ENCODE measurements around the gene GPR149.

GPR149 gene

GRCh38 chr3:154304116-154304786, 125.7 kb downstream of the GPR149 start:
- ChIA-PET POLR2A (ENCODE audit: low non-redundant PET) (no interaction called here), CTCF (interaction anchor here (1.0 kb wide), 1 partner anchor 10 kb away, joined by 4 read pairs; no protein-coding TSS in a partner anchor)
- H3K27ac ChIP-seq: no peak overlapping the region
- no peak for DNase-seq (ENCODE audit: low spot score)
- TF ChIP-seq, protein P1, sequence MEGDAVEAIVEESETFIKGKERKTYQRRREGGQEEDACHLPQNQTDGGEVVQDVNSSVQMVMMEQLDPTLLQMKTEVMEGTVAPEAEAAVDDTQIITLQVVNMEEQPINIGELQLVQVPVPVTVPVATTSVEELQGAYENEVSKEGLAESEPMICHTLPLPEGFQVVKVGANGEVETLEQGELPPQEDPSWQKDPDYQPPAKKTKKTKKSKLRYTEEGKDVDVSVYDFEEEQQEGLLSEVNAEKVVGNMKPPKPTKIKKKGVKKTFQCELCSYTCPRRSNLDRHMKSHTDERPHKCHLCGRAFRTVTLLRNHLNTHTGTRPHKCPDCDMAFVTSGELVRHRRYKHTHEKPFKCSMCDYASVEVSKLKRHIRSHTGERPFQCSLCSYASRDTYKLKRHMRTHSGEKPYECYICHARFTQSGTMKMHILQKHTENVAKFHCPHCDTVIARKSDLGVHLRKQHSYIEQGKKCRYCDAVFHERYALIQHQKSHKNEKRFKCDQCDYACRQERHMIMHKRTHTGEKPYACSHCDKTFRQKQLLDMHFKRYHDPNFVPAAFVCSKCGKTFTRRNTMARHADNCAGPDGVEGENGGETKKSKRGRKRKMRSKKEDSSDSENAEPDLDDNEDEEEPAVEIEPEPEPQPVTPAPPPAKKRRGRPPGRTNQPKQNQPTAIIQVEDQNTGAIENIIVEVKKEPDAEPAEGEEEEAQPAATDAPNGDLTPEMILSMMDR (conservative IDR thresholded peaks at IDR 0.05; ENCODE audit: low read depth): no peak

- H3K27ac ChIP-seq: no peak overlapping the region
- TF ChIP-seq, protein P1 (conservative IDR thresholded peaks at IDR 0.05; ENCODE audit: low read depth): no peak
- POLR2A ChIA-PET (ENCODE audit: low non-redundant PET): no interaction called here
- CTCF ChIA-PET: interaction anchor here (0.6 kb wide), 1 partner anchor 16 kb away, joined by 3 read pairs; no protein-coding TSS in a partner anchor
- DNase-seq (ENCODE audit: low spot score): no peak
Observed at GRCh38 chr3:154301561-154301960, 128.4 kb downstream of the GPR149 start.

DNA sequence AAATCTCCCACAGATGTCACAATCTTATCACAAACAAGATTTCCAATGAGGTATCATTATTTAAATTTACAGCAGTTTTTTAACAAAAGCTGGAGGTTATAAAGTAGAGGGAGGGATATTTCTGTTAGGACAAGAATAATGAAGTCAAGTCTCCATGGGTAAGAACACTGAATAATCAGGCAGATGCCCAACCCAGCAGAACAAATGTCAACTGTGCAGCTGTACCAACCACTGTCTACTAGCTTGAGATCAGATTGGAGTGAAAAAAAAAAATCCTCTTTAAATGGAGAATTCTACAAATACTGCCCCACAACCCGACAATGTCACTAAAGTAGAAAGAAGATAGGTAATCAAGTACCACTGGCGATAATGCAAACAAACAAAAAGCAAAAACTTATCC, 136.0 kb downstream of the GPR149 start:
- POLR2A ChIA-PET (ENCODE audit: low non-redundant PET): no interaction called here

GRCh38 chr3:154290187-154290586, 139.8 kb downstream of the GPR149 start:
- POLR2A ChIA-PET (ENCODE audit: low non-redundant PET): no interaction called here

More for the DNA sequence above, 136.0 kb downstream of the GPR149 start:
- DNase-seq (ENCODE audit: low spot score): no peak
- CTCF ChIA-PET: no interaction called here
- TF ChIP-seq, protein P1 (conservative IDR thresholded peaks at IDR 0.05; ENCODE audit: low read depth): no peak
- H3K27ac ChIP-seq: no peak overlapping the region

More at GRCh38 chr3:154290187-154290586, 139.8 kb downstream of the GPR149 start:
- no peak overlapping the region for H3K27ac ChIP-seq
- no peak for DNase-seq (ENCODE audit: low spot score)
- TF ChIP-seq, protein P1 (conservative IDR thresholded peaks at IDR 0.05; ENCODE audit: low read depth): no peak
- CTCF ChIA-PET: interaction anchor here (0.7 kb wide), 1 partner anchor 33 kb away, joined by 3 read pairs; no protein-coding TSS in a partner anchor
